H1 (cell line): ENCODE measurements around the gene FUNDC1. TPM values are rescaled to one million over a fixed set of nuclear protein-coding genes. Genes with fewer than 3 reads are reported as not detected.

ENCODE experiments used
- E2F6 ChIP-seq: IDR thresholded peaks from 2 replicates; pipeline ENCODE4 v1.6.1; 2012; ENCODE audit warnings: inconsistent platforms
- KDM4A ChIP-seq: IDR thresholded peaks from one replicate; pipeline ENCODE4 v1.7.1; 2012; ENCODE audit warnings: low read depth, mild to moderate bottlenecking, moderate library complexity, low read length, inconsistent platforms; ENCODE audit not compliant: severe bottlenecking
- TBP ChIP-seq: IDR thresholded peaks from 2 replicates; pipeline ENCODE4 v1.6.1; 2011; ENCODE audit warnings: low read depth, low read length, improper control_type of control experiment
- YY1 ChIP-seq: IDR thresholded peaks from 2 replicates; pipeline ENCODE4 v1.6.1; 2011; ENCODE audit warnings: low read depth, mild to moderate bottlenecking, low read length
- polyA plus RNA-seq, 7 experiments: library from polyadenylated mRNA; depleted of rRNA in 3 of 7; stranded (reverse) in 5 of 7; unstranded in 2 of 7; fragments of >200 nt in 5 of 7; fragments of 200-250 nt in 2 of 7; gene quantifications; 1 replicate in 5 of 7; 2 replicates in 1 of 7; 4 replicates in 1 of 7; pipeline versions ENCODE4 v1.2.1 to v1.2.3, GENCODE V29; 2011 to 2013; ENCODE audit warnings: missing spikeins in 2 of 7, mixed read lengths in 2 of 7
- total RNA-seq: library from RNA; stranded (reverse); fragmentation: NEBNext Ultra II Directional; extraction: Animal tissue kit (Norgen Biotek cat#: 25700); gene quantifications from 2 replicates; pipeline ENCODE4 v1.2.1, GENCODE V29; 2021

FUNDC1 gene
- total and polyA plus RNA-seq, 2 of the 8 experiments (the other 6 are each of a cell fraction or from before 2014, with no cell fraction given) = 13.7 to 24.1 TPM

GRCh38 chrX:44474410-44474809, 68.2 kb downstream of the FUNDC1 start (continued):
- no peak for TF ChIP-seq E2F6
- TF ChIP-seq YY1 = no peak
- TF ChIP-seq KDM4A = no peak
- TF ChIP-seq TBP = no peak
- TF ChIP-seq, all 59 proteins: peak for 0

Other genes with a start within 250 kb of the FUNDC1 start
- gene EFHC2, start 199.2 kb downstream of the FUNDC1 start, total RNA-seq = 3.3 and 3.4 TPM in 2 replicates
- gene EFHC2, start 199.2 kb downstream of the FUNDC1 start, polyA plus RNA-seq (2011; rRNA removed) = 0.91 and 1.8 TPM in 2 replicates